ENCODE results near the gene ARHGEF4. TPM values are rescaled to one million over a fixed set of nuclear protein-coding genes. Genes with fewer than 3 reads are reported as not detected.

ARHGEF4 gene
- total RNA-seq, 1 experiment from 2014 or later: 12.6 TPM

DNA sequence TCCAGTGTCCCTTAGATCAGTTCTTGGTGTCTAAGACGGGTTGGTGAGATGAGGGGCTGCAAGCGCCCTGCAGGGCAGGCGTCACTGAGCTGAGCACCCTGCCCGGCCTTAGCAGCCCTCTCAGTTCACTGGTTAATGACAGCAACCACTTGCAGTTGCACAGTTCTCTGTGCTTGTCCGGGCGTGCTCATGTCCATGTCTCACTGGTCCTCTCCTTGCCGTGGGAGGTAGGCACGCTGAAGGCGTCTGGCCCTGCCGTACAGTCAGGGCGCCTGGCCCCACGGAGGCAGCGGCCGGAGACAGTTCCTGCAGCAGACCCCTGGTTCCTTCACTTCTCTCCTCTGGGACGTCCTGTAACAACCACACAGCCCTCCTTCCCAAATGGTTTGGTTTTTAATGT is 75.3 kb downstream of the ARHGEF4 start:
- TF ChIP-seq, protein P1, sequence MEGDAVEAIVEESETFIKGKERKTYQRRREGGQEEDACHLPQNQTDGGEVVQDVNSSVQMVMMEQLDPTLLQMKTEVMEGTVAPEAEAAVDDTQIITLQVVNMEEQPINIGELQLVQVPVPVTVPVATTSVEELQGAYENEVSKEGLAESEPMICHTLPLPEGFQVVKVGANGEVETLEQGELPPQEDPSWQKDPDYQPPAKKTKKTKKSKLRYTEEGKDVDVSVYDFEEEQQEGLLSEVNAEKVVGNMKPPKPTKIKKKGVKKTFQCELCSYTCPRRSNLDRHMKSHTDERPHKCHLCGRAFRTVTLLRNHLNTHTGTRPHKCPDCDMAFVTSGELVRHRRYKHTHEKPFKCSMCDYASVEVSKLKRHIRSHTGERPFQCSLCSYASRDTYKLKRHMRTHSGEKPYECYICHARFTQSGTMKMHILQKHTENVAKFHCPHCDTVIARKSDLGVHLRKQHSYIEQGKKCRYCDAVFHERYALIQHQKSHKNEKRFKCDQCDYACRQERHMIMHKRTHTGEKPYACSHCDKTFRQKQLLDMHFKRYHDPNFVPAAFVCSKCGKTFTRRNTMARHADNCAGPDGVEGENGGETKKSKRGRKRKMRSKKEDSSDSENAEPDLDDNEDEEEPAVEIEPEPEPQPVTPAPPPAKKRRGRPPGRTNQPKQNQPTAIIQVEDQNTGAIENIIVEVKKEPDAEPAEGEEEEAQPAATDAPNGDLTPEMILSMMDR (conservative IDR thresholded peaks at IDR 0.05): no peak
- no peaks in the 10 kb centered on the region for H3K9me3 ChIP-seq (ENCODE audit: control insufficient read depth, low read depth, low read length)
- no peaks in the 10 kb centered on the region for H4K20me1 ChIP-seq (ENCODE audit: control insufficient read depth, insufficient read depth, insufficient read length)
- no peak overlapping the region for H3K56ac ChIP-seq (ENCODE audit: insufficient read length, low read depth, low read length)
- Mint-ChIP-seq H3K9me3 (peaks cover under 1 to 1% of the 10 kb centered on the region in 2 experiments; a peak in 4 of 5 replicates), H3K27me3 (ENCODE audit: low read depth) (no peaks in the 10 kb centered on the region), H3K4me1 (peaks cover 16 to 26% of the 10 kb centered on the region in 2 experiments), H3K36me3 (ENCODE audit: insufficient read depth in 1 of 3, low read depth in 3 of 3) (peaks cover 0 to 3% (median under 1%) of the 10 kb centered on the region in 3 experiments; a peak in 3 of 7 replicates), H3K4me3 (no peak overlapping the region), H3K27ac (peak overlapping the region in 2 of 3 experiments; percentile 2 to 23; a peak in 2 of 7 replicates)
- H3K4ac ChIP-seq (ENCODE audit: low read depth, low read length): no peak overlapping the region
- no peak overlapping the region for H2BK20ac ChIP-seq (ENCODE audit: low read depth, low read length, poor library complexity, severe bottlenecking)
- no peak overlapping the region for H3K27ac ChIP-seq (ENCODE audit: insufficient read length, low read depth, low read length)
- no peaks in the 10 kb centered on the region for H3K79me2 ChIP-seq (ENCODE audit: insufficient read depth, low read length)
- no peaks in the 10 kb centered on the region; the same call in 1 of the 2 replicates for H3K4me1 ChIP-seq (ENCODE audit: insufficient read depth, low read length)
- no peak overlapping the region for H3T11ph ChIP-seq (ENCODE audit: low read length)
- no peak for DNase-seq
- H3K27me3 ChIP-seq (ENCODE audit: insufficient read depth, low read length): no peaks in the 10 kb centered on the region
- peak overlapping the region; percentile 33; the same call in 1 of the 2 replicates for H3K14ac ChIP-seq (ENCODE audit: insufficient read depth, low read length)
- no peaks in the 10 kb centered on the region for H3K23me2 ChIP-seq (ENCODE audit: insufficient read length, low read depth, low read length, poor library complexity, severe bottlenecking)
- no peak overlapping the region for H3K23ac ChIP-seq (ENCODE audit: insufficient read length, low read depth, low read length)
- no peak overlapping the region for H2AFZ ChIP-seq (ENCODE audit: low read length)
- H2AK5ac ChIP-seq (ENCODE audit: insufficient read length, low read length): no peak overlapping the region
- H2BK12ac ChIP-seq (ENCODE audit: insufficient read length, low read depth, low read length): no peak overlapping the region
- no peak overlapping the region for H3K9ac ChIP-seq (ENCODE audit: extremely low read depth, insufficient read length, low read length)
- H3K18ac ChIP-seq (ENCODE audit: insufficient read length, low read depth, low read length): no peak overlapping the region
- no peak overlapping the region for H2BK120ac ChIP-seq (ENCODE audit: low read depth, low read length, poor library complexity, severe bottlenecking)
- H4K91ac ChIP-seq (ENCODE audit: insufficient read length, low read depth, low read length): no peak overlapping the region
- WGBS (ENCODE audit: extremely low coverage, insufficient read length, low lambda C conversion rate): no CpG with 5 or more reads among the region's 15 CpGs
- H2BK15ac ChIP-seq (ENCODE audit: low read depth, low read length): no peak overlapping the region
- H2BK5ac ChIP-seq (ENCODE audit: insufficient read length, low read length): no peak overlapping the region
- no peak overlapping the region for H4K8ac ChIP-seq (replicated peaks; ENCODE audit: insufficient read length, low read depth, low read length)
- H3K4me2 ChIP-seq (ENCODE audit: insufficient read depth, insufficient read length, low read length): no peak overlapping the region
- H3K79me1 ChIP-seq (ENCODE audit: insufficient read depth, low read depth, low read length, poor library complexity, severe bottlenecking): no peaks in the 10 kb centered on the region
- no peak overlapping the region for H4K5ac ChIP-seq (ENCODE audit: insufficient read length, low read depth, low read length)
